Trophoblast cell (in vitro differentiated cells and primary cell): ENCODE data around the gene RGS7.

Source experiments
- DNase-seq, 2 donors: peaks; one replicate each; pipeline ENCODE4 v3.0.0-alpha.2; 2016
- H2AFZ ChIP-seq: 2 replicates; pipeline ENCODE4 v1.6.1; 2013; ENCODE audit warnings: low read length, moderate library complexity, mild to moderate bottlenecking; ENCODE audit not compliant: insufficient read depth, poor library complexity
- H2AK5ac ChIP-seq: 2 replicates; pipeline ENCODE4 v1.6.1; 2013; ENCODE audit warnings: mild to moderate bottlenecking, low read length
- H2BK120ac ChIP-seq: 2 replicates; pipeline ENCODE4 v1.6.1; 2013; ENCODE audit warnings: low read length, mild to moderate bottlenecking, moderate library complexity; ENCODE audit not compliant: insufficient read depth, poor library complexity
- H2BK12ac ChIP-seq: 2 replicates; pipeline ENCODE4 v1.6.1; 2013; ENCODE audit warnings: mild to moderate bottlenecking, low read length, moderate library complexity
- H2BK5ac ChIP-seq: 2 replicates; pipeline ENCODE4 v1.6.1; 2013; ENCODE audit warnings: low read length, low read depth, moderate library complexity, mild to moderate bottlenecking; ENCODE audit not compliant: poor library complexity
- H3K14ac ChIP-seq: 2 replicates; pipeline ENCODE4 v1.6.1; 2013; ENCODE audit warnings: mild to moderate bottlenecking, low read length
- H3K18ac ChIP-seq: 2 replicates; pipeline ENCODE4 v1.6.1; 2013; ENCODE audit warnings: mild to moderate bottlenecking, low read length
- H3K23ac ChIP-seq: 2 replicates; pipeline ENCODE4 v1.6.1; 2013; ENCODE audit warnings: low read length
- H3K27ac ChIP-seq: 2 replicates; pipeline ENCODE4 v1.5.1; 2013; ENCODE audit warnings: low read depth, mild to moderate bottlenecking, inconsistent platforms, low read length, moderate library complexity
- H3K27me3 ChIP-seq: 2 replicates; pipeline ENCODE4 v1.6.1; 2013; ENCODE audit warnings: inconsistent platforms, mild to moderate bottlenecking, low read length, moderate library complexity; ENCODE audit not compliant: insufficient read depth
- H3K36me3 ChIP-seq, 2 experiments: 1 replicate in 1 of 2; 2 replicates in 1 of 2; pipeline ENCODE4 v1.6.1; 2013; ENCODE audit warnings: low read length in 2 of 2, mild to moderate bottlenecking in 2 of 2, moderate library complexity in 1 of 2; ENCODE audit not compliant: insufficient read depth in 2 of 2, control insufficient read depth in 1 of 2
- H3K4ac ChIP-seq: 2 replicates; pipeline ENCODE4 v1.6.1; 2013; ENCODE audit warnings: low read depth, mild to moderate bottlenecking, low read length, moderate library complexity
- H3K4me1 ChIP-seq, 2 experiments: 1 replicate in 1 of 2; 2 replicates in 1 of 2; pipeline ENCODE4 v1.6.1; 2013; ENCODE audit warnings: low read length in 2 of 2, mild to moderate bottlenecking in 2 of 2, moderate library complexity in 1 of 2; ENCODE audit not compliant: insufficient read depth in 2 of 2, control insufficient read depth in 1 of 2
- H3K4me2 ChIP-seq: 2 replicates; pipeline ENCODE4 v1.6.1; 2013; ENCODE audit warnings: inconsistent platforms, mild to moderate bottlenecking, low read length, moderate library complexity
- H3K4me3 ChIP-seq: 2 replicates; pipeline ENCODE4 v1.5.1; 2013; ENCODE audit warnings: mild to moderate bottlenecking, low read depth, low read length, inconsistent platforms
- H3K79me1 ChIP-seq: one replicate; pipeline ENCODE4 v1.6.1; 2013; ENCODE audit warnings: low read length
- H3K79me2 ChIP-seq: 2 replicates; pipeline ENCODE4 v1.6.1; 2013; ENCODE audit warnings: low read length, mild to moderate bottlenecking; ENCODE audit not compliant: control insufficient read depth, insufficient read depth, poor library complexity
- H3K9ac ChIP-seq: 2 replicates; pipeline ENCODE4 v1.6.1; 2013; ENCODE audit warnings: mild to moderate bottlenecking, low read length
- H3K9me3 ChIP-seq: 2 replicates; pipeline ENCODE4 v1.6.1; 2013; ENCODE audit warnings: low read depth, mild to moderate bottlenecking, control low read depth, inconsistent platforms, low read length; ENCODE audit not compliant: insufficient read depth
- H4K12ac ChIP-seq: 2 replicates; pipeline ENCODE4 v1.6.1; 2013; ENCODE audit warnings: low read depth, mild to moderate bottlenecking, low read length, moderate library complexity
- H4K8ac ChIP-seq: 2 replicates; pipeline ENCODE4 v1.6.1; 2013; ENCODE audit warnings: low read depth, mild to moderate bottlenecking, low read length, moderate library complexity
- H4K91ac ChIP-seq: one replicate; pipeline ENCODE4 v1.6.1; 2013; ENCODE audit warnings: low read depth, mild to moderate bottlenecking, low read length, moderate library complexity
- WGBS: extraction: QIAGEN DNeasy Blood & Tissue Kit; methylation state at CpG from one replicate; pipeline ENCODE4 v1.1.7; 2013; ENCODE audit warnings: missing lambda C conversion rate; ENCODE audit not compliant: insufficient read length, insufficient coverage; ENCODE audit errors: extremely low coverage; 5-methylcytosine and 5-hydroxymethylcytosine counted together

RGS7 gene

DNA sequence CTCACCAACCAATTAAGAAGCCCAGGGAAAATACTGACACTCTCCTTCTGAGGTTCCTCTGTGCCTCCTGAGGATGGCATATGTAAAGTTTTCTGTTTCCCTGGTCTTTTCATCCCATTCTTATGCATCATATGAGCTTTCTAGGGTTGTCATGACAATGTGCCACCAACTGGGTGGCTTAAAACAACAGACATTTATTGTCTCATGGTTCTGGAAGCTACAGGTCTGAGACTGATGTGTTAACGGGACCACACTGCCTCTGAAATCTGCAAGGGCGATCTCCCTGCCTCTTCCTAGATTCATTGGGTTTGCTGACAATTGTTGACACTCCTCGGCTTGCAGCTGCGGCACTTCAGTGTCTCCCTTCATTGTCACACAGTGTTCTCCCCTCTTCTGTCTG is 308.4 kb downstream of the RGS7 start:
- Histone ChIP-seq H3K9ac (no peak overlapping the region), H3K27me3 (no peaks in the 10 kb centered on the region), H3K14ac (no peak overlapping the region), H3K4me1 (no peaks in the 10 kb centered on the region), H3K18ac (no peak overlapping the region), H3K4me2 (no peak overlapping the region), H2AK5ac (no peak overlapping the region), H3K36me3 (no peaks in the 10 kb centered on the region), H4K12ac (no peak overlapping the region), H2BK120ac (no peak overlapping the region), H2BK12ac (no peak overlapping the region), H3K79me2 (no peaks in the 10 kb centered on the region), H3K27ac (no peak overlapping the region), H3K79me1 (no peaks in the 10 kb centered on the region), H2AFZ (no peak overlapping the region), H4K91ac (no peak overlapping the region), H3K23ac (no peak overlapping the region), H3K9me3 (no peaks in the 10 kb centered on the region), H2BK5ac (no peak overlapping the region), H3K4me3 (no peak overlapping the region), H4K8ac (no peak overlapping the region), H3K4ac (no peak overlapping the region)
- DNase-seq, result no peak
- no CpG with 5 or more reads among the region's 4 CpGs for WGBS

GRCh38 chr1:241045659-241046058 is 311.3 kb downstream of the RGS7 start:
- Histone ChIP-seq H2BK5ac (no peak overlapping the region), H2AK5ac (no peak overlapping the region), H3K4ac (no peak overlapping the region), H3K14ac (no peak overlapping the region), H3K27me3 (no peaks in the 10 kb centered on the region), H3K79me1 (no peaks in the 10 kb centered on the region), H2BK12ac (no peak overlapping the region), H3K18ac (no peak overlapping the region), H3K4me2 (no peak overlapping the region), H4K91ac (no peak overlapping the region), H3K4me3 (no peak overlapping the region), H4K12ac (no peak overlapping the region), H2BK120ac (no peak overlapping the region), H3K27ac (no peak overlapping the region), H3K9ac (no peak overlapping the region), H4K8ac (no peak overlapping the region), H3K36me3 (no peaks in the 10 kb centered on the region), H3K23ac (no peak overlapping the region), H3K4me1 (no peaks in the 10 kb centered on the region), H3K79me2 (no peaks in the 10 kb centered on the region), H2AFZ (no peak overlapping the region), H3K9me3 (no peaks in the 10 kb centered on the region)
- no CpG with 5 or more reads among the region's 2 CpGs for WGBS
- no peak for DNase-seq

GRCh38 chr1:241034203-241034936 is 322.6 kb downstream of the RGS7 start:
- H3K27me3 ChIP-seq, result no peaks in the 10 kb centered on the region
- no peak overlapping the region for H2AK5ac ChIP-seq
- WGBS, result no CpG with 5 or more reads among the region's 9 CpGs
- H3K9ac ChIP-seq, result no peak overlapping the region
- H3K23ac ChIP-seq, result no peak overlapping the region
- H3K18ac ChIP-seq, result no peak overlapping the region
- no peak overlapping the region for H3K4me2 ChIP-seq
- H3K4ac ChIP-seq, result no peak overlapping the region
- H2BK12ac ChIP-seq, result no peak overlapping the region
- no peak overlapping the region for H3K4me3 ChIP-seq
- H3K9me3 ChIP-seq, result no peaks in the 10 kb centered on the region
- H4K12ac ChIP-seq, result no peak overlapping the region
- H2BK120ac ChIP-seq, result no peak overlapping the region
- no peak overlapping the region for H4K91ac ChIP-seq
- H3K36me3 ChIP-seq, result no peaks in the 10 kb centered on the region
- no peaks in the 10 kb centered on the region for H3K79me2 ChIP-seq
- no peak overlapping the region for H2BK5ac ChIP-seq
- H4K8ac ChIP-seq, result no peak overlapping the region
- no peaks in the 10 kb centered on the region for H3K4me1 ChIP-seq
- H3K79me1 ChIP-seq, result no peaks in the 10 kb centered on the region
- no peak overlapping the region for H3K14ac ChIP-seq
- H3K27ac ChIP-seq, result no peak overlapping the region
- DNase-seq, result no peak
- H2AFZ ChIP-seq, result no peak overlapping the region

- no peak for DNase-seq
- H4K91ac ChIP-seq, result no peak overlapping the region
- H3K14ac ChIP-seq, result no peak overlapping the region
- H2AK5ac ChIP-seq, result no peak overlapping the region
- no peaks in the 10 kb centered on the region for H3K9me3 ChIP-seq
- no peak overlapping the region for H2AFZ ChIP-seq
- no peak overlapping the region for H2BK12ac ChIP-seq
- H3K27ac ChIP-seq, result no peak overlapping the region
- no peak overlapping the region for H3K9ac ChIP-seq
- H3K4ac ChIP-seq, result no peak overlapping the region
- no peaks in the 10 kb centered on the region for H3K79me2 ChIP-seq
- H3K27me3 ChIP-seq, result no peaks in the 10 kb centered on the region
- H3K18ac ChIP-seq, result no peak overlapping the region
- H3K79me1 ChIP-seq, result no peaks in the 10 kb centered on the region
- H3K23ac ChIP-seq, result no peak overlapping the region
- H3K4me1 ChIP-seq, result no peaks in the 10 kb centered on the region
- no peak overlapping the region for H3K4me3 ChIP-seq
- H2BK120ac ChIP-seq, result no peak overlapping the region
- H3K4me2 ChIP-seq, result no peak overlapping the region
- no peak overlapping the region for H4K8ac ChIP-seq
- no CpG with 5 or more reads among the region's 3 CpGs for WGBS
- H2BK5ac ChIP-seq, result no peak overlapping the region
- no peaks in the 10 kb centered on the region for H3K36me3 ChIP-seq
- no peak overlapping the region for H4K12ac ChIP-seq
Measured at GRCh38 chr1:241024834-241025233, 332.2 kb downstream of the RGS7 start.
